ENCODE results near the gene MYO10. TPM values are rescaled to one million over a fixed set of nuclear protein-coding genes. Genes with fewer than 3 reads are reported as not detected.

The MYO10 gene
- total RNA-seq, 2 experiments from 2014 or later: 0.03 to 1.7 TPM

DNA sequence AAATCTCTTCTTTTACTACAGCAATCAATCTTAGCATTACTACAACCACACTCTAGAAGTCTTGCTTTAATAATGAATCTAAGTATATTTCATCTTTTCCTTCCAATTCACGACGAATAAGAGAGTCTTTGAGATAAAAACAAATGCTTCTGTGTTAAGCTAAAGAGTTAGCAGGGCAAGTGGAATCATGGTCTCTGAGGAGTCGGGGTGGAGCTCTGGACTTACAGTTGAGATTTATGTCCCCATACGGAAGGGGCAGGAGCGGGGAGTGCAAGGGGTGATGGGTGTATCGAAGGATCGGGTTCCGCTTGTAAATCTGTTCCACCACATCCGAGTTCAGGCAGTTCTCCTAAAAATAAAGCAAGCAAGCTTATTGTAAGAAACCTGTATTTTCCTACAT, 260.3 kb downstream of the MYO10 start:
- Histone ChIP-seq H3K79me2 (ENCODE audit: insufficient read depth, low read depth, low read length) (no peaks in the 10 kb centered on the region), H3K27ac (ENCODE audit: low read depth, low read length, poor library complexity, severe bottlenecking) (no peak overlapping the region), H3K4me1 (ENCODE audit: insufficient read depth, low read length, poor library complexity, severe bottlenecking) (no peaks in the 10 kb centered on the region), H3K9me3 (ENCODE audit: low read length) (no peaks in the 10 kb centered on the region), H4K20me1 (ENCODE audit: insufficient read depth, low read length) (no peaks in the 10 kb centered on the region), H2AFZ (ENCODE audit: low read length) (no peak overlapping the region), H3K36me3 (ENCODE audit: insufficient read depth, low read length) (no peaks in the 10 kb centered on the region), H3K4me3 (ENCODE audit: low read depth, low read length, poor library complexity, severe bottlenecking) (no peak overlapping the region), H3K9me2 (ENCODE audit: insufficient read depth, low read length) (no peaks in the 10 kb centered on the region), H3K4me2 (ENCODE audit: low read length) (no peak overlapping the region)
- BruUV-seq (replicated peaks): no TSS peak
- ChIA-PET POLR2A (no interaction called here), CTCF (ENCODE audit: unreplicated experiment) (no interaction called here)
- no peak for DNase-seq (ENCODE audit: low spot score)
- TF ChIP-seq, protein P1, sequence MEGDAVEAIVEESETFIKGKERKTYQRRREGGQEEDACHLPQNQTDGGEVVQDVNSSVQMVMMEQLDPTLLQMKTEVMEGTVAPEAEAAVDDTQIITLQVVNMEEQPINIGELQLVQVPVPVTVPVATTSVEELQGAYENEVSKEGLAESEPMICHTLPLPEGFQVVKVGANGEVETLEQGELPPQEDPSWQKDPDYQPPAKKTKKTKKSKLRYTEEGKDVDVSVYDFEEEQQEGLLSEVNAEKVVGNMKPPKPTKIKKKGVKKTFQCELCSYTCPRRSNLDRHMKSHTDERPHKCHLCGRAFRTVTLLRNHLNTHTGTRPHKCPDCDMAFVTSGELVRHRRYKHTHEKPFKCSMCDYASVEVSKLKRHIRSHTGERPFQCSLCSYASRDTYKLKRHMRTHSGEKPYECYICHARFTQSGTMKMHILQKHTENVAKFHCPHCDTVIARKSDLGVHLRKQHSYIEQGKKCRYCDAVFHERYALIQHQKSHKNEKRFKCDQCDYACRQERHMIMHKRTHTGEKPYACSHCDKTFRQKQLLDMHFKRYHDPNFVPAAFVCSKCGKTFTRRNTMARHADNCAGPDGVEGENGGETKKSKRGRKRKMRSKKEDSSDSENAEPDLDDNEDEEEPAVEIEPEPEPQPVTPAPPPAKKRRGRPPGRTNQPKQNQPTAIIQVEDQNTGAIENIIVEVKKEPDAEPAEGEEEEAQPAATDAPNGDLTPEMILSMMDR (conservative IDR thresholded peaks at IDR 0.05; ENCODE audit: low read length): no peak
- TF ChIP-seq EZH2phosphoT487 (IDR thresholded peaks at IDR 0.05; ENCODE audit: borderline replicate concordance, low read depth, low read length): no peak
- intact Hi-C loops (cut with micrococcal nuclease; ENCODE audit: unreplicated experiment): no loop called here

DNA sequence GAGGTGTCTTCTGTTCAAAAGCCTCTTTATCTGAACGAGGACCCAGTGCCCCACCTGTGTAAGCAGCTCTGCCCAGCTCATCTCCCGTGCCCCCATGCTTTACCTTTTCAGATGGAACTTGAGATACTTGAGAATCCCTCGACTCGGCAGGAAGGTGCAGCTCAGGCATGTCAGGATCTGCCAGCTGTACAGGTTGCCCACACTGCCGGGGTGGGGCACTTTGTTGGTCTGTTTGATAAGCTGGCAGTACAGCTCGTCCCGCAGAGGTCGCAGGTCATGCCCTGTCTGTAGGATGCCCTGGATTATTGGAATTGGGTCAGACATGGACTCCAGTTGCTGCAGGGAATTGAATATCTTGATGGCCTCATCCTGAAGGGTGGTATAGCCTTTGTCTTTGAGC, 261.3 kb downstream of the MYO10 start:
- no TSS peak for BruUV-seq (replicated peaks)
- intact Hi-C loops (cut with micrococcal nuclease; ENCODE audit: unreplicated experiment): no loop called here

More for the DNA sequence above, 261.3 kb downstream of the MYO10 start:
- no peaks in the 10 kb centered on the region for H3K9me2 ChIP-seq (ENCODE audit: insufficient read depth, low read length)
- no peaks in the 10 kb centered on the region for H3K4me1 ChIP-seq (ENCODE audit: insufficient read depth, low read length, poor library complexity, severe bottlenecking)
- ChIA-PET CTCF (ENCODE audit: unreplicated experiment) (no interaction called here), POLR2A (no interaction called here)
- H3K27ac ChIP-seq (ENCODE audit: low read depth, low read length, poor library complexity, severe bottlenecking): no peak overlapping the region
- H3K79me2 ChIP-seq (ENCODE audit: insufficient read depth, low read depth, low read length): no peaks in the 10 kb centered on the region
- no peak overlapping the region for H3K4me3 ChIP-seq (ENCODE audit: low read depth, low read length, poor library complexity, severe bottlenecking)
- no peak for TF ChIP-seq EZH2phosphoT487 (IDR thresholded peaks at IDR 0.05; ENCODE audit: borderline replicate concordance, low read depth, low read length)
- TF ChIP-seq, protein P1 (conservative IDR thresholded peaks at IDR 0.05; ENCODE audit: low read length): no peak
- no peaks in the 10 kb centered on the region for H3K9me3 ChIP-seq (ENCODE audit: low read length)
- H3K4me2 ChIP-seq (ENCODE audit: low read length): no peak overlapping the region
- no peak overlapping the region for H2AFZ ChIP-seq (ENCODE audit: low read length)
- H4K20me1 ChIP-seq (ENCODE audit: insufficient read depth, low read length): no peaks in the 10 kb centered on the region
- H3K36me3 ChIP-seq (ENCODE audit: insufficient read depth, low read length): no peaks in the 10 kb centered on the region
- DNase-seq (ENCODE audit: low spot score): no peak

Data from OCI-LY7 (cell line).